HG03378 (cell line): Measurements from ENCODE around the gene HS3ST3B1.

Source experiments
- ATAC-seq: cut with Tn5 transposase; IDR thresholded peaks from one replicate; pipeline ENCODE4 v1.9.1; 2021; ENCODE audit warnings: mild to moderate bottlenecking, moderate library complexity; ENCODE audit not compliant: unreplicated experiment

HS3ST3B1 gene

DNA sequence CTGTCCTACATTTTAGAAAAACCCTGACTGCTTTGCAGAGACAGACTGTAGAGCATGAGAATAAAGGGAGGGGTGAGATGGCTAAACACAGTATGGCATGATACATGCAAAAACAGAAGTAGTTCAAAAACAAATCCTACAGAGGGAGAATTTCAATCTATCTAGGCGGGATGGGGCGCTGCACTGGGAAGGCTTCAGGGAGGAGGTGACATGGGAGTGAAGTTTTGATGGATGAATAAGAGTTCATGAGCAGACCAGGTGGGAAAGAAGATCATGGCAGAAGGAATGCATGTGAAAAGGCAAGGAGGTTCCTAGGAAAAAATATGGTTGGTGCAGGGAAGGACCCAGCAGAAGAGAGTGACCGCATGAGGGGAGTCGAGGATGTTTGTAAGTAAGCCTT lies 19.2 kb downstream of the HS3ST3B1 start:
- ATAC-seq, result no peak

DNA sequence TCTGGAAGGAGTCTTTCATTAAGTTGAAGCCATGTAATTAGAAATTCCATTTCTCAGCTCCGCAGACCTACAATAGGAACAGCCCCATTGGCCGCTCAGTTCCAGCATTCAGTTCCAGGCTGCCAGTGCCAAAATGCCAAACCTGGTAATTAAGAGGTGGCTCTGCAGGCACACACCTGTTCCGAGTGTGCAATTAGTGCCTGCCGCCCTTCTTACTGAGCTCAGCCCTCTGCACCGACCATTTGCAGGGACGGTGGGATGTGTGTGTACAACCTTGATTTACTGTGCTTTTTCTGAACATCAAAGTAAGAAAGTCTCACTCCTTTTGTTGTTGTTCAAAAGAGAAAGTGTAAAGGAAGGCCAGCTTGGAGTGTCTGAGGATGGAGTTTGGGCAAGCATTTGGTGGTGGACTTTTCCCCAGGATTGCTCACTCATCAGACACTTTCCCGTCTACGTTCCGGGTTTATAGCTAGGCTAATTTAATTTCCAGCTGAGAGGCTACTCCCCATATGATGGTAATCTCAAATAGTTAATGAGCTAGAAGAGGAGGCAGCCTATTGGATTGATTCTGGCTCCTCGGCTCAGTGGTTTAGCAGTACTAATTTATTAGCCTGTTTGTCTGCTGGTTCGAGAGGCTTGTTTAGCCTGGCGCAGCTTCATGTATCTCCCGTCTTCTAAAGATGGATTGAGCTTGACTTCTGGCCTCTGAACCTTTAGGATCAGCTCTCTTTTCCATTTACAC lies 20.0 kb downstream of the HS3ST3B1 start:
- no peak for ATAC-seq

DNA sequence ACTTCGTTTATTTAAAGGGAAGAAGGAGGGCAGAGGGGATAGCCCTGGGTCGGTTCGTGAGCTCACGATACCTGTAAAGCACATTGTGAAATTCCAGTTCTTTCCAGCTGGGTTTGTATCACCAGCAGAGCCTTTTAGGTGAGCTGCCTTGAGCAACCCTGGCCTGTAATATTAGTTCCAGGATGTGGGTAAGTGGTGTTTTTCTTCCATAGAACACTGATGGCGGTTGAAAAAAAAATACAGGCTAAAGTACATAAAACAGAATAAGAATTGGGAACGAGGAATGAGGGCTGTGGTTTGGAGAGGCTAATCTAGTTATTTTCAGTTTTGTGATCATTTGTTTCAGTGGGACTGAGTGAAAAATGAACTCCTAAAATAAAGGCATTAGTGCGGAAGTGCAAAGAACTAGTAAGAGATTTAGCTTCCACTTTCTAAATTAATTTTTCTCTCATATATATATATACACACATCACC lies 20.6 kb downstream of the HS3ST3B1 start:
- ATAC-seq, result no peak

DNA sequence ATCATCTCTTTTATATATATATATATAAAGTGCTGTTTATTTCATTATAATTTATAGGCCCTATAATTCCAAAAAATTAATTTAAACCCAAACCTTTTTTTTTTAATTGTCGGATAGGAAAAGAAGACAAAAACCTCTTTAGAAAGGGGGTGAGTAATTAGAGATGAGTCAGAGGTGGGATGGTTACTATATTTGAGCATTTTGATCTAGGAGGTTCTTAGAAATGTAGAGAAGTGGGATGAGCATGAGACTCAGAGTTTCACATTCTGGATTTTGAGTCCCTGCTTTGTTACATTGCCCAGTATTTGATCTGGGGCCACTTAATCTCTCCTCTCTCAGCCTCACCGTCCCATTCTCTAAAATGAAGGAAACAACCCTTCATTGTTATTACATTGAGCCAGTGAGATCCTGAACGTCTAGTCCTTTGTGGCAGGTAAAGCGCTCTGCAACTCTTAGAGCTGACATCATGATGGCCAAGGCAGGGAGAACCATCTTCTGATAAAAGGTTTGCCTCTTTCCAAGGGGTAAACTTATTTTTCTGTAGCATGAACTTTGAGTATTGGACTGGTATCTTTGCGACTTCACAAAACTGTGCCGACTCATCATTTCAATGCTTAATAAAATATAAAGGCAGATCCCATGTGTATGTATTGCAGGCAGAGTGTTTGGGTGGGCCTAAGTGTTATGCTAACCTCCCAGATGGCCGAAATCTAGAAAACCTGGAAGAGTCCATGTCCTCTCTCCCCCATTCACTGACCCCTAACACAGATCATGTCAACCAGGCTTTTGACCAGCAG lies 21.3 kb downstream of the HS3ST3B1 start:
- no peak for ATAC-seq

DNA sequence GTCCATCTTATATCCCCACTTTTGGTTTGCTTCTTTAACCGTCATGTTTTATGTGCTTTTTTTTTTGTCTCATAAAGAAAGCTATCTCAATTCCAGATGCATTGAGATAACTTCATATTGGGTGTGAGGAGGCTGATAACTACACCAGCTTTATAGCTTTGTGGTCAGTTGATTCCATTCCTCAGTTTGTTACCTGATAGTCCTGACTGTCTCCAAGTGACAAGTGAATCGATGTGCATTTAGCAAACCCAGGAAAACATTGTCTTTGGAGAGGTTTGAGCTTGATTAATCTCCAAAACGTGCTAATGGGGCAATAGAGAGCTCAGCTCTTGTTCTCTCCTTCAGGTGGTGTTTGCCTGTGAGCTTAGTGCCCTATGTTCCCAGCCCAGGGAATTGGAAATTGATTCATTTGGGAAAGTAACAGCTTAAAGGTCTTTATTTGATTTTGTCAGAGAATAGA lies 22.7 kb downstream of the HS3ST3B1 start:
- no peak for ATAC-seq

DNA sequence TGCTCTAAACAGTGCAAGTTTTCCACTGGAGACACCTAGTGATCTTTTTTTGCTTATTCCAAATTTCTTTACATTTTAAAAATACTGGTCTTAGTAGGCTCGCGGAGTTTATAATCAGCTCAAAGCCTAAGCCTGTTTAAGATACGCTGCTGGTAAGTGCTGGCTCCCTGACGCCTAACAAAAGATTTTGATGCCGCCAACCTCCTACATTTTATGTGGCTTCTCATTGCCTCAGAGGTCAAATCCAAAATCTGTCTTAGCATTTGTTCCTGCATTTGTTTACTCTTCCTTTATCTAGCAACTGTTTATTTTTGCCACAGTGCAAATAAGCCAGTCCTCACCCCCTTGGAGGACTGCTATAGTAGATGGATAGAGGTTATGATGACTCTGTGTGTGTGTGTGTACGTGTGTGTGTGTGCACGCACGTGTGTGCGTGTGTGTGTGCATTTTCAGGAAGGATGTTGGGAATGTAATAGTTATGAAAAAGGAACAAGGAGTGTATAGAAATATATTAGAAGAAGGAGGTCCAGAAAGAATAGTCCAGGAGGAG lies 24.8 kb downstream of the HS3ST3B1 start:
- ATAC-seq, result no peak

DNA sequence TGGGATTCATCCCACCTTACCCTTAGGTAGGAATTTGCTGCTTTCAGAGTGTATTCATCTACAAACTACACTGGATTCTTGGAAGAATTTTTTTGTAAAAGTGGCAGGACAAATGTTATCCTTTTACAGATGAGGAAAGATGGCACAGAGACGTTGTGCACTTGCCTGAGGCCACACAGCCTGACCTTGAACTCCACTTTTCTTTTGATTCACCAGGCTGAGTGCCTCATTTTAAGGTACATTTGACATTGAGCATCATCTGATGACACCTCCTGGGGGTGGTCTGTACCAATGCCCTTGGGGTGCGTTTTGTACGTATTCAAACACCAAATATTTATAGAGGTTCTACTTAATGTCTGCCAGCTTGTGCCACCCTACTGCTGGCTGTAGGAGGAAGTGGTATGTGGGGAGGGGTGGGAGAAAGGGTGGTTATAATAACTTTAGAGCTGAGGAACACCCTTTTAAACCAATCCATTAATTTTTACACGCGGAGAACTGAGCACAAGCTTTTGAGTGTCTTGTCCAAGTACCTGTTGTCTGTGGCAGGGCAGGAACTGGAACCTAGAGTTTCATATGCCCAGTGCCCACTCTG lies 29.1 kb downstream of the HS3ST3B1 start:
- ATAC-seq, result no peak

DNA sequence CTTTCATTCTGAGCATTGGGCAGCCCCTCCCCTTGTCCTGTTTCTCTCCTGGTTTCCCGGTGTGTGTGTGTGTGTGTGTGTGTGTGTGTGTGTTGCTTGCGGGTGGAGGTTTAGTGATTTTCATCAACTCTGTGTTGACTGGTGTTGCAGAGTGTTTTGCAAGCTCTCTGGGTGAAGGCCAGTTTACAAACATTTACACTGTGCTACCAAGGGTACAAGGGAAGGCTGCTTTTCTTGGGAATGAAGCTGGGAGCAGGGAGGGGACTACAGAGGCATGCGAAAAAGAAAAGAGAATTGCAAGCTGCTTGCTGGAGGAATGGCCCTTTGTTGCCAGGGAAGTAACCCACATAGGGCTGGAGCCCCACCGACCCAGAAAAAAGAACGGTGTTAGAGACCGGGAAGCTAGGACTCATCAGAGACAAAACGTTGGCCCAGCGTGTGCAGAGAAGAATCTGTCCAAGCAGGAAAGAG lies 29.6 kb downstream of the HS3ST3B1 start:
- ATAC-seq, result no peak

DNA sequence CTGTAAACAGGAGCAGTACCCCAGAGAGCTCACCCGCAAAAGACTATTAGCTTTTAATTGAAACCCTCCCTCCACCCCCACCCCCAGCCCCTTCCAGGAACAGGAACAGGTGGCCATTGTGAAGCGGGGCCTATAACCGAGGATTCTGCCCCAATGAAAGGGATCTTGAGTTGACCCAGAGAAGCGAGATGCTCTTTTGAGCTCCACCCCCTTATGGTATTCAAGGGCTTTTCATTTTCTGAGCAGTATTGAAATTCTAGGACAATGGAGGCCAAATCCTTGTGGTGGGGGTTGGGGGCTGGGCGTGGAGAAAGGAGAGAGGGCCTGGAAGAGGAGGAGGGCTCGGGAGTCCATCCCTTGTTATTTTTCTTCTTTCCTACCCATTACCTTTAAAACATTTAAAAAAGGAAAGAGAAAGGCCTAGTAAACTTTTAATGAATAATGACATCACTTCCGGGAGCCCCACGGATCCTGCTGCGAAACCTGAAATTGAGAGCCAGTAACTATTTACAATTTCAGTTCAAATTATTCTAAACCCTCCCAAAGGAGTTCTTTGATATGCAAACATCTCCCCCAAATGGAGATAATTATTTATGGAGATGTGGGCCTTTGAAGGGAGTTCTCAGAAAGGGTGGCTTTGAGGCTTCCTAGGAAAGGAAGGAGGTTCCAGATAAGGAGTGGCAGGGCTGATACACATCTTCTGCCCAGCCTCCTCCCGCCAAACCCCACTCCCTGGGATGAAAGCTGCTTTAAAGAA lies 30.5 kb downstream of the HS3ST3B1 start:
- ATAC-seq, result no peak

DNA sequence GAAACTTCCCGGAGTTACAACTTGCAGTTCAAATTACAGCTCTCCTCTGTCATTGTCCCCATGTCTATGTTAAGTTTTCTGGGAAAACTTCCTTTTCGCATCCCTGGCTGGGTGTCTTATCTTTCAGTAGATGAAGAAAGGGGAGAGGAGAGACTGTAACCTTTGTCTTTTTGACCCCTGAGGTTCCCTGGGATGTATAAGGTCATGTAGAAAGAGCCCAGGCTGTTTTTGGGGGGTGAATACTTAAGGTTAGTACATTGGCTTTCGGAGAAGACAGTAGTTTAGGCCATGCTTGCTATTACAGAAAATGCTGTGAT lies 31.1 kb downstream of the HS3ST3B1 start:
- ATAC-seq, result no peak

DNA sequence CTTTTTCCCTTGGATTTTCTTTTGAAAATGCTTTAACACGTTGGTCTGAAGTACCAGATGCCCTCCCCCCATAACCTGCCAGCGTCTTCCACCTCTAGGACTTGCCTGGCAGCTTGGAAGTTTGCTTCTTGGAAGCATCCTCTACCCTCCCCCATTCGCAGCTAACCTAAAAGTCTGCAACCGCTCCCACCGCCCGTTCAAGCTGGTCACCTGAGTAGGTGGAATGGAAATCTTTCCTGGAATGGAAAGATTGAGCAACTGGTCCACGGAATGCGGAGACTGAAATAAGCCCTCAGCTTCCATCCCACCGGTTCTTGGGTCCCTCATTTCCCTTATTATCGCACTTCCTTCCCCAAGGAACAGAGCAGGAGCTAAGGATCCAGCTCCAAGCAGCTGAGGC lies 31.4 kb downstream of the HS3ST3B1 start:
- ATAC-seq, result no peak

DNA sequence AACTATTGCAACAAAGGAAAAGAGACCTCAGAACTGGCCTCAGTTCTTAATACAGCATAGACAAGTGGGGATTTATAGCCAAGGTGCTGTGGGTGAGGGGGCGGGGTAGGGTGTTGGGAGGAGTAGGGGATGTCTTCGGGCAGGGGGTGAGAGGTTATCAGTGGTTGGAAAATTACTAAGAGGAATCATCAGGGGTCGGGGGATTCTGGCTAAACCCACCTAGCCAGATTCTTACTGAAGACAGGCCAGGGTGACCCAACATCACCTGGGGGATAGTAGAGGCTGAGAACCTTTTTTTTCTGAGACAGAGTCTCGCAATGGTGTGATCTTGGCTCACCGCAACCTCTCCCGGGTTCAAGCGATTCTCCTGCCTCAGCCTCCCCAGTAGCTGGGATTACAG lies 32.6 kb downstream of the HS3ST3B1 start:
- ATAC-seq, result no peak

DNA sequence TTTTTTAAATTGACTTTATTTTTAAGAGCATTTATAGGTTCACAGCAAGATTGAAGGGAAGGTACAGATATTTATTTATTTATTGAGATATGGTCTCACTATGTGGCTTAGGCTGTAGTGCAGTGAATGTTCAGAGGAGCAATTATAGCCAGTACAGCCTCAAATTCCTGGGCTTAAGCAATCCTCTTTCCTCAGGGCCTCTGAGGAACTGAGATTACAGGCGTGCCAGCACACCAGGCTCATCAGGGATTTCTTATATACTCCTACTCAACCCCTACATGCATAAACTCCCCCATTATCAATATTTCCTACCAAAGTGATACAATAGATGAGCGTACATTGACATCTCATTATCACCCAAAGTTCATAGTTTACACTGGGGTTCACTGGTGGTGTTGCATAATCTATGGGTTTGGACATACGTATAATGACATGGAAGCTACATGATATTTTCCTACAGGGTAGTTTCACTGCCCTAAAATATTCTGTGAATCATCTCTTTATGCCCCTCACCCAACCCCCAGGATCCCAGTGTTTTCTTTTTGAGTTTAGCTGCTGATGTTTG lies 33.5 kb downstream of the HS3ST3B1 start:
- ATAC-seq, result no peak

DNA sequence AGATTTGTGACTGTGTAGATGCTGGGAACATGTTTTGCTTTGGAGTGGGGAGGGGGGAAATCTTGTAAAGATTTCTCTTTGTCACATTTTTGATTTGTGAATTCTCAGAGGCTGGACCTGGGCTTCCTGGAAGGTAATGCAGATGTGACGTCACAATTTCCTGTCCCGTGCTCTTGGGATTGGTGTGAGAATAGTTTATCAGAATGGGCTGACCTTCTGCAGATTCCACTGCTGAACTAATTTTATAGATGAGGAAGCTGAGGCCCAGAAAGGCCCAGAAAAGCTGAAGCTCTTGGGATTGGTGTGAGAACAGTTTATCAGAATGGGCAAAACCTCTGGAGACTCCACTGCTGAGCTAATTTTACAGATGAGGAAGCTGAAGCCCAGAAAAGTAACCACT lies 34.0 kb downstream of the HS3ST3B1 start:
- no peak for ATAC-seq

DNA sequence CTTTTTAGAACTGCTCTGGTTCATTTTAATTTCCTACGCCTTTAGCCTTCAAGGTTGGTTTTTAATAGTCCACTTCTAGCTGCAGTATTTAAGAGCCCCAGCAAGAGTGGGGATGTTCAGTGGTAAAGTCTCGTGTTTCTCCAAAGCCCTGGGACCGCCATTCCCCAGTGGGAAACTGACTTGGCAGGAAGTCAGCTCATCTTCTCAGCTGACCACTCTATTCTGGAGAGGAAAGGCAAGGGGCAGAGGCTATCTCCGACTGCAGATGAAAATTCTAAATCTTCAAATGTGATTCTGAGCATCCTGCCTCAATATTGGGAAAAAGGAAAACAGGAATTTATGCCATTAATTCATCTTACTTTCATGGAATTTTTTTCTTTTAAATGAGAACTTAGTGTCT lies 35.5 kb downstream of the HS3ST3B1 start:
- ATAC-seq, result no peak

DNA sequence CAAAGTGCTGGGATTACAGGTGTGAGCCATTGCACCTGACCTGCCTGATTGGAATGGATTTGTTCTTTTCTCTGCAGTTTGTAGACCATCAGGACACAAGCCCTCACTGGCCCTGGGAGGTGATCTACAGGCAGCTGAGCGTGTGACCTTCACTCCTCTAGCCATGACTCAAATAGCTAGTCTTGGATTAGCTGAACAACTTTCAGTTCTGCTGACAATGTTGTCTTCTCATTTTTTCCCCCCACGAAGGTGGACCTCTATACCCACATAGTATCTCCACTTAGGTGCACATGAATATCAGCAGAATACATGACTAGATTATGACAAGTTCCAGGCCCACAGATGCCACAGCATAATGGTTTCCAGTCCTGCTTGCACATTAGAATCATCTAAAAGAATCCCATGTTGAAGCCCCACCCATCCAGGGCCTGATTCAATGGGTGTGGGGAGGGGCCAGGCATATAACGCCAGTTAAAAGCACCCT lies 36.8 kb downstream of the HS3ST3B1 start:
- ATAC-seq, result peak; percentile 83

DNA sequence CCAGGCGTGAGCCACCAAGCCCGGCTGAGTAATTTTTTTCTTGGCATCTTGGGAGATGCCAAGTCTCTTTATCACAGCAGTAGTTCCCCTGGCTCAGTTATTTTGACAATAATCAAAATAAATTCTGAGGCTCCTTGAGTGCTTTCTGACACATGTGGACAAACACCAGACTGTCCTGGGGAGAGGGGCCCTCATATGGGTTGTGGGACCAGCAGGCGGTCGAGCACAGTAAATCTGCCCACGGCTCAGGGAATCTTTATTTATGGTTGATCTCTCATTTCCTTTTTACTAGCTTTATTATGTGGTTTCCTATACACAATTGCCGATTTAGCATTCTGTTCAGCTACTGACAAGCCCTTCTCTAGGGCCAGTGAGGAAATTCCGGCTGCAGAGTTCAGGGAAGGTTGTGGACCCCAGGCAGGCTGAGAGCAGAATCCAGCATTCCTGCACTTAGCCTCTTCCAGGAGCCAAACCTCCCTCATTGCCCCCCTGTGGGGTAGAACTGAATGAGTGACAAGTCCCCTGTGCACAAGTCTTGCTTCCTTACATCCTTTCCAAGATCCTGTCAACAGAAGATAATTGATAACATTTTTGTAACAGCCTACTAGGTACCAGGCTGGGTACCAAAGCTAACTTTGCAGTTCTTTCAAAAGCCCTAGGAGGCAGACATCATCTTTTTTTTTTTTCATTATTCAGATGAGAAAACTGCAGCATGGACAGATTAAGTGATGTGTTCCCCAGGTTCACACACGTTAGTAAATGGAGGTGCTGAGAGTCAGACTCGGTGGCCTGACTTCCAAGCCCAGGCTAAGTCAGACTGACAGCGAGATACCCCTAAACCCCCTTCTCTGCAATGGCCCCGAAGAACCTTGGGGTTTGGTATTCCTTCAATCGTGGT lies 40.2 kb downstream of the HS3ST3B1 start:
- no peak for ATAC-seq

DNA sequence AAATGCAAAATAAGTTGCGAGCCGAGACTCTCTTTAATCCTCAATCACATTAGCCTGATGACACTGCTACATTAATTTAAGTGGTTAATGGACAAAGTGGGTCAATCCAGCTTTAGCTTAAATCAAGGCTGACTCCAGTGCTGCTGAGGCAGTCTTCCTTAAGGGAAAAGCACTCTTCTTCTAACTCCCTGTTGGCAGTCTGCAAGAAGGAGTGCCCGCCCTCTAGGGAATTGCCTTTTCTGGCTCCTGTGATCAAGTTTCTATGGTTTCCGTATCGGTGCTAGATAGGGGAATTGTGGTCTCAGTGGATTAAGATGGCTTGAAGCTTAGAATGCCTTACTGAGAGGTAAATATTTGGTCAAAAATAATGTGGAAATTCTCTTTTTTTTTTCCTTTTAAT lies 41.0 kb downstream of the HS3ST3B1 start:
- no peak for ATAC-seq

DNA sequence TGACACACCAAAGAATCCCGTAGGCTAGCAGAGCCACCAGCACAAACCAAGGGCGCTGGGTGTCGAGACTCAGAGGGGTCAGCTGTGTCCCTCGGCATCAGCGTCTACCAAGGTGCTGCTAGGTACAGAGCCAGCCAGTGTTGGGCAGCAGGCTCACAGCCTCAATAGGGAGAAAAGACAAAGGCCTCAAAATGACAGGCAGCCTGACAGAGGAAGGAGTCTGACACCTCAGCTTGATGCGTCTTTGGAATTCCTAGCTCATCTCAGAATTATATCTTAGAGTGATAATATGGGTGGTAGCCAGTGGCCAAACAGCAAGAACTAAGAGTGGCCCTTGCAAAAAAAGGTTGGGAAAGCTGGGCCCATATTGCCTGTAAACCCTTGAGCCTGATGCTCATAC lies 45.9 kb downstream of the HS3ST3B1 start:
- no peak for ATAC-seq
